Uterus (tissue), 2 donors: ENCODE results near the gene CMTM7.

Source experiments
- CTCF ChIP-seq, 4 experiments: fragments of 200-600 bp in 2 of 4; fragments of 450-650 bp in 2 of 4; sonication (generic) in 2 of 4; IDR thresholded peaks; one replicate each; pipeline ENCODE4 v1.5.1; 2016 to 2019; ENCODE audit warnings: antibody characterized with exemption in 4 of 4, mild to moderate bottlenecking in 2 of 4, moderate library complexity in 1 of 4
- POLR2A ChIP-seq, 2 donors: fragments of 450-650 bp; IDR thresholded peaks; one replicate each; pipeline ENCODE4 v1.6.1; 2016; ENCODE audit warnings: antibody characterized with exemption in 2 of 2, mild to moderate bottlenecking in 1 of 2, moderate library complexity in 1 of 2

- TF ChIP-seq POLR2A (IDR thresholded peaks at IDR 0.05): no peak
- TF ChIP-seq CTCF (IDR thresholded peaks at IDR 0.05): no peak
Observed at GRCh38 chr3:32422943-32423342, 31.3 kb downstream of the CMTM7 start.
